ENCODE measurements around the gene MYH10.

MYH10 gene

GRCh38 chr17:8458128-8458527 is 172.4 kb downstream of the MYH10 start:
- no peak overlapping the region for H2AFZ ChIP-seq
- no peaks in the 10 kb centered on the region for H3K9me3 ChIP-seq (ENCODE audit: control insufficient read depth, low read length)
- no peak overlapping the region for H3K4me2 ChIP-seq (ENCODE audit: low read length)
- H3K36me3 ChIP-seq (ENCODE audit: control insufficient read depth, insufficient read depth, low read length), result no peaks in the 10 kb centered on the region
- H3K79me2 ChIP-seq, result peaks cover 29% of the 10 kb centered on the region
- H3K4me3 ChIP-seq (ENCODE audit: low read depth, low read length), result no peak overlapping the region
- no peaks in the 10 kb centered on the region for H3K4me1 ChIP-seq
- H3K27me3 ChIP-seq (ENCODE audit: control insufficient read depth, insufficient read depth, low read length), result no peaks in the 10 kb centered on the region
- no peak for TF ChIP-seq CTCF (IDR thresholded peaks at IDR 0.05)
- no peak overlapping the region for H3K9ac ChIP-seq
- H3K27ac ChIP-seq, result no peak overlapping the region

- Histone ChIP-seq H3K4me1 (no peaks in the 10 kb centered on the region), H3K36me3 (ENCODE audit: control insufficient read depth, insufficient read depth, low read length) (no peaks in the 10 kb centered on the region), H2AFZ (no peak overlapping the region), H3K4me3 (ENCODE audit: low read depth, low read length) (no peak overlapping the region), H3K79me2 (peaks cover 22% of the 10 kb centered on the region), H3K4me2 (ENCODE audit: low read length) (no peak overlapping the region), H3K9ac (no peak overlapping the region), H3K9me3 (ENCODE audit: control insufficient read depth, low read length) (no peaks in the 10 kb centered on the region), H3K27ac (no peak overlapping the region), H3K27me3 (ENCODE audit: control insufficient read depth, insufficient read depth, low read length) (no peaks in the 10 kb centered on the region)
- TF ChIP-seq CTCF (IDR thresholded peaks at IDR 0.05), result no peak
These were observed 174.8 kb downstream of the MYH10 start for GRCh38 chr17:8455665-8456209.

- Histone ChIP-seq H3K27ac (no peak overlapping the region), H3K79me2 (peaks cover 13% of the 10 kb centered on the region), H3K27me3 (ENCODE audit: control insufficient read depth, insufficient read depth, low read length) (no peaks in the 10 kb centered on the region), H3K36me3 (ENCODE audit: control insufficient read depth, insufficient read depth, low read length) (no peaks in the 10 kb centered on the region), H3K4me3 (ENCODE audit: low read depth, low read length) (no peak overlapping the region), H3K9ac (no peak overlapping the region), H3K4me2 (ENCODE audit: low read length) (no peak overlapping the region), H3K4me1 (no peaks in the 10 kb centered on the region), H2AFZ (no peak overlapping the region), H3K9me3 (ENCODE audit: control insufficient read depth, low read length) (no peaks in the 10 kb centered on the region)
- TF ChIP-seq CTCF (IDR thresholded peaks at IDR 0.05), result no peak
These were observed 177.2 kb downstream of the MYH10 start for GRCh38 chr17:8453326-8453725.

- peaks cover 13% of the 10 kb centered on the region for H3K79me2 ChIP-seq
- H3K27me3 ChIP-seq (ENCODE audit: control insufficient read depth, insufficient read depth, low read length), result no peaks in the 10 kb centered on the region
- no peaks in the 10 kb centered on the region for H3K36me3 ChIP-seq (ENCODE audit: control insufficient read depth, insufficient read depth, low read length)
- H3K27ac ChIP-seq, result no peak overlapping the region
- no peak overlapping the region for H3K9ac ChIP-seq
- H3K4me3 ChIP-seq (ENCODE audit: low read depth, low read length), result no peak overlapping the region
- H2AFZ ChIP-seq, result no peak overlapping the region
- TF ChIP-seq CTCF (IDR thresholded peaks at IDR 0.05), result no peak
- no peaks in the 10 kb centered on the region for H3K4me1 ChIP-seq
- no peak overlapping the region for H3K4me2 ChIP-seq (ENCODE audit: low read length)
- no peaks in the 10 kb centered on the region for H3K9me3 ChIP-seq (ENCODE audit: control insufficient read depth, low read length)
These were observed 178.5 kb downstream of the MYH10 start for GRCh38 chr17:8451933-8452614.

- Histone ChIP-seq H3K27me3 (ENCODE audit: control insufficient read depth, insufficient read depth, low read length) (no peaks in the 10 kb centered on the region), H3K79me2 (peaks cover 7% of the 10 kb centered on the region), H3K9ac (no peak overlapping the region), H2AFZ (no peak overlapping the region), H3K4me2 (ENCODE audit: low read length) (no peak overlapping the region), H3K36me3 (ENCODE audit: control insufficient read depth, insufficient read depth, low read length) (no peaks in the 10 kb centered on the region), H3K27ac (no peak overlapping the region), H3K4me3 (ENCODE audit: low read depth, low read length) (no peak overlapping the region), H3K9me3 (ENCODE audit: control insufficient read depth, low read length) (no peaks in the 10 kb centered on the region), H3K4me1 (no peaks in the 10 kb centered on the region)
- no peak for TF ChIP-seq CTCF (IDR thresholded peaks at IDR 0.05)
These were observed 182.2 kb downstream of the MYH10 start for GRCh38 chr17:8448310-8448709.
